CD4-positive, alpha-beta T cell treated with Interleukin-6 for 4 hours (primary cell): ENCODE results near the gene CMTM4.
"Not testable (repeated sequence)": the region's sequence is repeated elsewhere in the genome, so short reads cannot be mapped to it uniquely, and the experiment has no call there.

Source experiments
- DNase-seq: peaks from one replicate; pipeline ENCODE4 v3.0.0-alpha.2; 2020; ENCODE audit warnings: mixed read lengths

CMTM4 gene

GRCh38 chr16:66639091-66639885 is 57.3 kb downstream of the CMTM4 start:
- DNase-seq: no peak

- DNase-seq: no peak
These were observed 58.7 kb downstream of the CMTM4 start for GRCh38 chr16:66637806-66638205.

- DNase-seq: no peak
These were observed 60.3 kb downstream of the CMTM4 start for GRCh38 chr16:66636199-66636598.

- DNase-seq: no peak
These were observed 61.1 kb downstream of the CMTM4 start for GRCh38 chr16:66635406-66635805.

GRCh38 chr16:66634527-66635196 is 61.9 kb downstream of the CMTM4 start:
- DNase-seq: no peak

- not testable (repeated sequence) for DNase-seq
These were observed 65.0 kb downstream of the CMTM4 start for GRCh38 chr16:66631558-66631957.

GRCh38 chr16:66630561-66631260 is 65.8 kb downstream of the CMTM4 start:
- DNase-seq: not testable (repeated sequence)

GRCh38 chr16:66629856-66630255 is 66.7 kb downstream of the CMTM4 start:
- no peak for DNase-seq

- DNase-seq: not testable (repeated sequence)
These were observed 68.7 kb downstream of the CMTM4 start for GRCh38 chr16:66627611-66628378.

GRCh38 chr16:66623755-66624154 is 72.8 kb downstream of the CMTM4 start:
- no peak for DNase-seq

- DNase-seq: no peak
These were observed 73.7 kb downstream of the CMTM4 start for GRCh38 chr16:66622863-66623262.

- DNase-seq: no peak
These were observed 74.6 kb downstream of the CMTM4 start for GRCh38 chr16:66621973-66622372.

- no peak for DNase-seq
These were observed 76.1 kb downstream of the CMTM4 start for GRCh38 chr16:66620429-66620795.

GRCh38 chr16:66619534-66620428 is 76.8 kb downstream of the CMTM4 start:
- no peak for DNase-seq

GRCh38 chr16:66618588-66619375 is 77.8 kb downstream of the CMTM4 start:
- DNase-seq: no peak

GRCh38 chr16:66617728-66618127 is 78.8 kb downstream of the CMTM4 start:
- DNase-seq: no peak

GRCh38 chr16:66617010-66617434 is 79.5 kb downstream of the CMTM4 start:
- DNase-seq: no peak

- no peak for DNase-seq
These were observed 80.0 kb downstream of the CMTM4 start for GRCh38 chr16:66616592-66616991.

GRCh38 chr16:66616169-66616568 is 80.4 kb downstream of the CMTM4 start:
- no peak for DNase-seq

- no peak for DNase-seq
These were observed 82.3 kb downstream of the CMTM4 start for GRCh38 chr16:66614161-66614802.

GRCh38 chr16:66612422-66612821 is 84.1 kb downstream of the CMTM4 start:
- DNase-seq: no peak
